Tibial artery (tissue), 4 donors: Measurements from ENCODE around the gene CANX.
"Not testable (repeated sequence)": the region's sequence is repeated elsewhere in the genome, so short reads cannot be mapped to it uniquely, and the experiment has no call there.

Source experiments
- DNase-seq, 2 donors: peaks; one replicate each; pipeline ENCODE4 v3.0.0-alpha.2; 2019
- H3K27ac ChIP-seq, 2 donors: fragments of 200-600 bp; sonication (generic) in 1 of 2; 1 replicate in 1 of 2; 2 replicates in 1 of 2; pipeline ENCODE4 v1.5.1; 2018 to 2019; ENCODE audit warnings: mild to moderate bottlenecking in 1 of 2
- H3K27me3 ChIP-seq, 2 donors: fragments of 200-600 bp; sonication (generic) in 1 of 2; one replicate each; pipeline versions ENCODE4 v1.5.1 to v1.6.0; 2016 to 2019
- H3K36me3 ChIP-seq, 3 donors: fragments of 200-600 bp; sonication (generic) in 2 of 3; one replicate each; pipeline ENCODE4 v1.5.1; 2016 to 2019; ENCODE audit warnings: mild to moderate bottlenecking in 2 of 3
- H3K4me1 ChIP-seq, 4 donors: fragments of 200-600 bp; sonication (generic) in 2 of 4; 1 replicate in 3 of 4; 2 replicates in 1 of 4; pipeline ENCODE4 v1.5.1; 2016 to 2019
- H3K4me3 ChIP-seq, 2 donors: fragments of 200-600 bp; sonication (generic) in 1 of 2; 1 replicate in 1 of 2; 2 replicates in 1 of 2; pipeline ENCODE4 v1.5.1; 2018 to 2019; ENCODE audit warnings: mild to moderate bottlenecking in 2 of 2
- H3K9me3 ChIP-seq, 3 donors: fragments of 200-600 bp; sonication (generic) in 1 of 3; one replicate each; pipeline ENCODE4 v1.5.1; 2016 to 2019
- intact Hi-C: fragments of 100-400 bp; cut with DNase I; formaldehyde crosslinking; loops from one replicate; pipeline ENCODE4 v1.15.0; 2023; ENCODE audit warnings: low total_unique reads
- TF ChIP-seq, protein P1 (sequence below), 2 experiments: fragments of 200-600 bp in 1 of 2; fragments of 450-650 bp in 1 of 2; IDR thresholded peaks; one replicate each; pipeline ENCODE4 v1.5.1; 2017 to 2019; ENCODE audit warnings: antibody characterized with exemption in 2 of 2, mild to moderate bottlenecking in 1 of 2, moderate library complexity in 1 of 2

CANX gene

DNA sequence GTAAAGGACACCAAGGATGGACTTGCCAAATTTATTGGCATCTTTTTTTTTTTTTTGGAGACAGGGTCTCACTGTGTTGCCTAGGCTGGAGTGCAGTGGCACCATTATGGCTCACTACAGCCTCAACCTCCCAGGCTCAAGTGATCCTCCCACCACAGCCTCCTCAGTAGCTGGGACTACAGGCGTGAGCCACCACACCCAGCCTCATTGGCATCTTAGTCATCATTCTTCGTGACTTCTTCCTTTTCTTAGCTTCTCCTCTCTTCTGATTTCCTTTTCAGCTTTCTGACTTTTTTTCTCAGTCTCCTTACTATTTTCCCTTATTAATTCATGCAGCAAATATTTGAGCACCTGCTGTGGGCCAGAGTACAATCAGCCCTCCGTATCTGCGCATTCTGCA is 40.0 kb downstream of the CANX start:
- H3K9me3 ChIP-seq = no peaks in the 10 kb centered on the region
- TF ChIP-seq, protein P1, sequence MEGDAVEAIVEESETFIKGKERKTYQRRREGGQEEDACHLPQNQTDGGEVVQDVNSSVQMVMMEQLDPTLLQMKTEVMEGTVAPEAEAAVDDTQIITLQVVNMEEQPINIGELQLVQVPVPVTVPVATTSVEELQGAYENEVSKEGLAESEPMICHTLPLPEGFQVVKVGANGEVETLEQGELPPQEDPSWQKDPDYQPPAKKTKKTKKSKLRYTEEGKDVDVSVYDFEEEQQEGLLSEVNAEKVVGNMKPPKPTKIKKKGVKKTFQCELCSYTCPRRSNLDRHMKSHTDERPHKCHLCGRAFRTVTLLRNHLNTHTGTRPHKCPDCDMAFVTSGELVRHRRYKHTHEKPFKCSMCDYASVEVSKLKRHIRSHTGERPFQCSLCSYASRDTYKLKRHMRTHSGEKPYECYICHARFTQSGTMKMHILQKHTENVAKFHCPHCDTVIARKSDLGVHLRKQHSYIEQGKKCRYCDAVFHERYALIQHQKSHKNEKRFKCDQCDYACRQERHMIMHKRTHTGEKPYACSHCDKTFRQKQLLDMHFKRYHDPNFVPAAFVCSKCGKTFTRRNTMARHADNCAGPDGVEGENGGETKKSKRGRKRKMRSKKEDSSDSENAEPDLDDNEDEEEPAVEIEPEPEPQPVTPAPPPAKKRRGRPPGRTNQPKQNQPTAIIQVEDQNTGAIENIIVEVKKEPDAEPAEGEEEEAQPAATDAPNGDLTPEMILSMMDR (IDR thresholded peaks at IDR 0.05) = no peak
- no peak overlapping the region for H3K27ac ChIP-seq
- peaks cover 0 to 60% (median 33%) of the 10 kb centered on the region in 4 donors for H3K4me1 ChIP-seq
- no peaks in the 10 kb centered on the region for H3K36me3 ChIP-seq
- no peak overlapping the region for H3K4me3 ChIP-seq
- no peak for DNase-seq
- intact Hi-C loops = no loop called here
- H3K27me3 ChIP-seq = no peaks in the 10 kb centered on the region

DNA sequence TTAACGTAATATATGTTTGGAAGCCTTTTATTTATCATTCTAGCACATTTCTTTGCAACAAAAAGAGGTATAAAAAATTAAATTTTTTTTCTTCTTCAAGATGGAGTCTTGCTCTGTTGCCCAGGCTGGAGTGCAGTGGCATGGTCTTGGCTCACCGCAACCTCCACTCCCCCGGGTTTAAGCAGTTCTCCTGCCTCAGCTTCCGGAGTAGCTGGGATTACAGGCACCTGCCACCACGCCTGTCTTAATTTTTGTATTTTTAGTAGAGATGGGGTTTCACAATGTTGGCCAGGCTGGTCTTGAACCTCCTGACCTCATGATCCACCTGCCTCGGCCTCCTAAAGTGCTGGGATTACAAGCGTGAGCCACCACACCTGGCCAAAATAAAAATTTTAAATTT is 45.3 kb downstream of the CANX start:
- intact Hi-C loops, H3K4me3 ChIP-seq, H3K9me3 ChIP-seq, H3K27me3 ChIP-seq, H3K36me3 ChIP-seq, DNase-seq, H3K27ac ChIP-seq: not testable (repeated sequence)
- peaks cover 0 to 41% (median 9%) of the 10 kb centered on the region in 4 donors for H3K4me1 ChIP-seq

DNA sequence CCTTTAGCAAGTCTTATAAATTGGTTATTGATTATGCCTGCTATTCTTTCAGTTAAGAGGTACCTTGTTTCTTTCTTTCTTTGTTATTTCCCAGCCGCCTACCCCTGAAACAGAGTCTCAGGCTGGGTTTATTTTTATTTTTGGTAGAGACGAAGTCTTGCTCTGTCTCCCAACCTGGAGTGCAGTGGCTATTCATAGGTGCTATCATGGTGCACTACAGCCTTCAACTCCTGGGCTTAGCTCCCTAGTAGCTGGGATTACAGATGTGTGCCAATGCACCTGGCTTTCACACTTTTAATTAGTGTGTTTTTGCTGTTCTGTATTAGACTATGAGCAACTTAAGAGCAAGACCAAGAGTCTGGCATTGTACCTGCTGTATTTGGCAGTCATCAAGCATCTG is 48.1 kb downstream of the CANX start:
- TF ChIP-seq, protein P1 (IDR thresholded peaks at IDR 0.05) = no peak
- Histone ChIP-seq H3K4me3 (no peak overlapping the region), H3K4me1 (peaks cover 0 to 45% (median 16%) of the 10 kb centered on the region in 4 donors), H3K36me3 (peaks cover 0 to 11% (median 0%) of the 10 kb centered on the region in 3 donors), H3K27ac (no peak overlapping the region), H3K9me3 (no peaks in the 10 kb centered on the region), H3K27me3 (no peaks in the 10 kb centered on the region)
- no peak for DNase-seq
- intact Hi-C loops = no loop called here

DNA sequence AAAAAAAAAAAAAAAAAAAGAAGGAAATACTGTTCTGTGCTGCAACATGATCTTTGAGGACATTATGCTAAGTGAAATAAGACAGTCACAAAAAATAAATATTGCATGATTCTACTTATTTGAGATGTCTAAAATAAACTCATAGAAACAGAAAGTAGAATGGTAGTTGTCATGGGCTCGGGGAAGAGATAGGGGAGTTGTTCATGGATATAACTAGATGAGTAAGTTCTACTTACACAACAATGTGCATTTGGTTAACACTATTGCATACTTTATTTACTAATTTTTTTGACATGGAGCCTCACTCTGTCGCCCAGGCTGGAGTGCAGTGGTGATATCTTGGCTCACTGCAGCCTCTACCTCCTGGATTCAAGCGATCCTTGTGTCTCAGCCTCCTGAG is 49.0 kb downstream of the CANX start:
- peaks cover 0 to 45% (median 16%) of the 10 kb centered on the region in 4 donors for H3K4me1 ChIP-seq
- H3K9me3 ChIP-seq = no peaks in the 10 kb centered on the region
- TF ChIP-seq, protein P1 (IDR thresholded peaks at IDR 0.05) = no peak
- DNase-seq = no peak
- H3K36me3 ChIP-seq = peaks cover 0 to 11% (median 0%) of the 10 kb centered on the region in 3 donors
- H3K27me3 ChIP-seq = no peaks in the 10 kb centered on the region
- no peak overlapping the region for H3K27ac ChIP-seq
- no peak overlapping the region for H3K4me3 ChIP-seq
- intact Hi-C loops = no loop called here

DNA sequence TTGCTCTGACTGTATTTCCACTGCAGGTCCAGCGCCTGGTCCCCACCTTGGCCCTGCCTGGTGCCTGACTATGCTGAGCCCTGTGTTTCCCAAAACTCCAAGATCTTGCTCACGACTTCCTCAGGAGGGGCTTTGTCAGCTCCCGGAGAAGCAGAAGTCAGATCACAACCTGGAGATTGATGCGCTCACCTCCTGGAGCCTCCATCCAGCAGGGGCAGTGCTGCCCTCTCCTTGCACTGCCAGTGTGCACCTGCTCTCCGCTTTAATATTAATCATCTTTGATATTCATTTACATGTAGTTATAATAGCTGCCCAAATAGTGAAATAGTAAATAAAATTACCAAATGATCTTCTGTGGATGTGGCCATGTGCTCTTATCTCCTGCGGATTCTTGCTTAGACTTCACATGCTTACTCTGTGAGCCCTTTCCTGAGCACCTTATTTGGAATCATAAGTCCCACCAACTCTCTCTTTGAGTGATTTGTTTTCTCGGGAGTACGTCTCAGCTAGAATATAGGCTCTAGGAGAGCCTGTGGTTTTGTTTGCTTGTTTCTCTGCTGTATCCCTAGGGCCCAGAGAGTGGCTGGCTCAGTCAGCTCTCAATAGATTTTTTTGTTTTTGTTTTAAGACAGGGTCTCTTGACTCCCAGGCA is 51.2 kb downstream of the CANX start:
- TF ChIP-seq, protein P1 (IDR thresholded peaks at IDR 0.05) = no peak
- Histone ChIP-seq H3K9me3 (no peaks in the 10 kb centered on the region), H3K4me3 (no peak overlapping the region), H3K4me1 (peaks cover 0 to 41% (median 17%) of the 10 kb centered on the region in 4 donors), H3K36me3 (peaks cover 0 to 11% (median 0%) of the 10 kb centered on the region in 3 donors), H3K27me3 (no peaks in the 10 kb centered on the region), H3K27ac (no peak overlapping the region)
- intact Hi-C loops = no loop called here
- DNase-seq = no peak

DNA sequence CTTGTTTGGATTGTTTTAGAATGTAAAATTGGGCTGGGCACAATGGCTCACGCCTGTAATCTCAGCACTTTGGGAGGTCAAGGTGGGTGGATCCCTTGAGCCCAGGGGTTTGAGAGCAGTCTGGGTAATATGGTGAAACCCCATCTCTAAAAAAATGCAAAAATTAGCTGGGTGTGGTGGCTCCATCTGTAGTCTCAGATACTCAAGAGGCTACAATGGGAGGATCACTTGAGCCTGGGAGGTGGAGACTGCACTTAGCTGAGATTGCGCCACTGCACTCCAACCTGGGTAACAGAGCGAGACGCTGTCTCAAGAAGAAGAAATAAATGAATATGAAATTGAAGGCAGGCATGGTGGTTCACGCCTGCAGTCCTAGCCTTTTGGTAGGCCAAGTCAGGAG is 55.2 kb downstream of the CANX start:
- Histone ChIP-seq H3K27me3 (no peaks in the 10 kb centered on the region), H3K9me3 (no peaks in the 10 kb centered on the region), H3K36me3 (peaks cover 0 to 14% (median 0%) of the 10 kb centered on the region in 3 donors), H3K27ac (no peak overlapping the region), H3K4me3 (no peak overlapping the region), H3K4me1 (peaks cover 0 to 38% (median 19%) of the 10 kb centered on the region in 4 donors)
- DNase-seq = no peak
- TF ChIP-seq, protein P1 (IDR thresholded peaks at IDR 0.05) = no peak
- intact Hi-C loops = no loop called here
